Stimulated activated CD8-positive, alpha-beta memory T cell treated with anti-CD3 and anti-CD28 coated beads, Interleukin-12 subunit alpha, Interleukin-12 subunit beta, amount 100 ng/mL, for 4 hours (primary cell): ENCODE results near the gene MED26.

Experiments used
- DNase-seq: peaks from one replicate; pipeline ENCODE4 v3.0.0-alpha.2; 2020; ENCODE audit warnings: low read depth

MED26 gene

DNA sequence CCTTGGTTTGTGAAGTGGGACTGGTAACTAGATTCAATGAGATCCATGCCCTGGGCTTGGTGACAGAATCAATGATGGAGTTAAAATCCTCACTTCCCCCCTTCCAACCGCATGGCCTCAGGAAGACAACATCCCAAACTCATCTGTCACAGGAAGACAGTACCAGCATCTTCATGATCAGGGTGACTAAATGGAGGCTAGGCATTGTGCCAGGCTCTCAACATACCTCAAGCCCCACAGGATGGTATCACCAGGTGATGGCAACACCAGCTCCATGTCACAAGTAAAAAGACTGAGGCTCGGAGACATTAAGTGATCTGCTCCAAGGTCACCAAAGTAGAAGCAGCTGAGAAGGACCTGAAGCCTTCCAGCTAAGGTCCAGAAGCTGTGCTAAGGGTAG lies 14.2 kb downstream of the MED26 start:
- no peak for DNase-seq

DNA sequence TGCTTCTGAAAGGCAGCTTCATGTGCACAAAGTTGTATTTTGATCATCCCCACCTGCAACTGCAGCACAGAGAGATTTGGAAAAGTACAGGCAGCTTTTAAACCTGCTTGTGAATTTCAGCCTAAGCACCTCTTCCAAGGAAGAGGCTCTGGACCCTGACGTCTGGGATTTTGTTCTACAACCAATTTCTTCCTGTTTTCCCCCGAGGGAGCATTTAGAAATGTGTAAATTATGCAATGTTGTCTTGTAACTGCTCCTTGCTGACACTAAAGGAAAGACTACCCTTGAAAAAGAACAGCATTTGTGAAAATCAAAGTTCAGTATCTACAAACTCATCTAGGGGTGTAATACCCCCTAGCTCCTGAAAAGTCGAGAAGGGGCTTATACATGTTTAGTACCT lies 15.4 kb downstream of the MED26 start:
- no peak for DNase-seq

DNA sequence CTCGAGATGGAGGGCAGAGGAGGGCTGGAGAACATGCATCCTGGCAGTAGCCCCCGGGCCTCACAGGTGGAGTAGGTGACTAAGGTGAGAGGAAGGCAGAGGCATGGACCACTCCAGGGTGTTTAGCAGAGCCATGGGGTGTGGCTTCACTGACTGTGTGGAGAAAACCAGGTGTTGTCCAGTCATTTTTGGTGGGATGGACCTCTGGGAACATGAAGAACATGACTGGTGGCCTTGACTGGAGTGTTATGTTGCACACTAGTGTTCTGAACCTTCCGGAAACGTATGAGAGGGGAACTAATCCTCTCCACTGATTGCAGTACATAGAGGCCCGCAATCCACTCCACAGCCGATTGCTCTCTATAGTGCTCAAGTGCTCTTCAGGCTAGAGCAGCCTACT lies 16.9 kb downstream of the MED26 start:
- DNase-seq: no peak

DNA sequence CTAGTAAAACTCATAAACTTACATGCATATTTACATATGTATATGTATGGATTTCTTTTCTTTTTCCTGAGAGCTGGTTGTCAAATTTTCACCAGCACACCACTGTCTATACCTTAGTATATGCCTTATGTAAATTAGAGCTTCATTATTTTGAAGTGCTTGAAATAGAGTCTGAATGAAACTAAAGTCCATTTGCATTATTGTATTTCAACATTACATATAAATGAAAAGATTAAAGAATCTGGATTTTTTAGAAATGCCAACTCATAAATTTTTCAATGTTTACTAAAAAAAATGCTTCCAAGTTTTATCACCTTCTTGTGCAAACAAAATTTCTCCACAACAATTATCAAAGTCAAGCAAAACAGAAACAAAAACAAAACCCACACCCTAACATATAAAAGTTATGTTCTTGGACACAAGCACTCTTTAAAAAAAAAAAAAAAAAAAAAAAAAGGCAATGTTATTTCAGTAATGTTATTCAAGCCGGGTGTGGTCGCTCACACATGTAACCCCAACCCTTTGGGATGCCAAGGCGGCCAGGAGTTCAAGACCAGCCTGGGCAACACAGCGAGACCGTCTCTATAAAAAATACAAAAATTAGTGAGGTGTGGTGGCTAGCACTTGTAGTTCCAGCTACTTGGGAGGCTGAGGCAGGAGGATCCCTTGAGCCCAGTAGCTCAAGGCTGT lies 18.3 kb downstream of the MED26 start:
- DNase-seq: no peak

DNA sequence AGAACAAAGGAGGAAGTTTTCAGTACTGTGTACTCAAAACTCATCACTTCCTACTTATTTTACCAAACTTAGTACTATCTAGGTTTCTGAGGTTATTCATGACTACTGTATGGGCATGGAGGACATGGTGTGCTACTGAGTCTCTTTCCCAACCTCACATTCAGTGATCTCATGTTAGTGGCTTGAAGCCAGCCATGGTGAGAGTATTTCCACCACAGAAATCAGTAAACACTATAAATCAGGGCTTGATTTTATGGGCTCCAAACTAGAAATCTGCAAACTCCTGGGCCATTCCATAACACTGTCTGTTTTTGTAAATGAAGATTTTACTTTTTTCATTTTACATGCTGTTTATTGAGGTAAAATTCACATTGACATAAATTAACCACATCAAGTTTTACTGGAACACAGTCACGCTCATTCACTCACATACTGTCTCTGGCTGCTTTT lies 19.7 kb downstream of the MED26 start:
- DNase-seq: no peak

DNA sequence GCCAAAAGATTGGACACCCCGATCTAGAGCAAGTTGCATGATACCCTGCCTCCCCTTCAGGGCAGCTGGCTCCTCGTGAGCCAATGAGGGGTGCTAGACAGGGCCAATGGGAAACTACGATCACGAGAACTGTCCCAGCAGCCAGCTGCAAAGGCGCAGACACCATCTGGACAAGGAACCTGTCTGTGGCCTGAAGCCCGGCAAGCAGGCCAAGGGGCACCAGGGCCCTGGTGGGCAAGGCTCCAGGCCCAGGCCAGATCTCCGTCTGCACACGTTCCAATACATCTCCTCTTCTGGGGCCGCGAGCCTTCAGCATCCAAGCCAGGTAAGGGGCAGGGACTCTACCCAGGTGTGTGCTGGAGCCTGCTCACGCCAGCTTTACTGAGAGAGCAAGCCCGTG lies 20.2 kb downstream of the MED26 start:
- no peak for DNase-seq

DNA sequence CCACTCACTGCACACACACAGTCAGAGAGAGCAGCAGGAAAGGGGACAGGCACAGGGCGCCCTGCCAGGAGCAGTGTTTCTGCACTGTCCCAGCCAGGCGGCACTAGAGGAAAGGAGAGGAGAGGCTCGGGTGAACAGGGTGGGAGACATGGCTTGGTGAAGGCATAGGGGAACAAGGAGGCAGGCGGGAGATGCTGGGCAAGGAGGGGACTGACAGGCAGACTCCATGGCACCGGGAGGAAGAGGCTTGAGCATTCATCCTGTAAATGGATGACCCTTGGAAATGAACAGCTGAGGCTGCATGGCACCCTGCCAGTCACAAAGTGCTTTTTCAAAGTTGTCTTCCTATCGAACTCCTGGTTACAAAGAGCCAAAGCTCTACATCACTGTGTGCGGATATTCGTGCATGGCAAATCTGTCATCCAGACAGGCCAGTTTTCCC lies 22.4 kb downstream of the MED26 start:
- no peak for DNase-seq

DNA sequence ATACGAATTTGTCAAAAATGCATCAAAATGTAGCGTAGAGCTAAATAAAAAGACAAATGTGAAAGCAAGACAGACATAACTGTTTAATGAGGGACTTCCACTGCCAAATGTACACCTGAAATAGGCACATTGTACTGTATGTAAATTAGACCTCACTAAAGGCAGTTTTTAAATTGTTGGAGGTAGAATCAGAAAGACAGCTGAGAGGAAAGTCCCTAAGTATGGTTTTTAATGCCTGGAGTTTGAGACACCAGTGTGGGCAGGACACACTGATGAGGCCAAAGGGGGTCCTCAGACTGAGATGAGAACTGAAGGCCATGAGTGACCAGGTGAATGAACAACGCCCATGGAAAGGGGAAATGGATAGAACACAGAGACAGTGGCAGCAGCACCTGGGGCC lies 22.9 kb downstream of the MED26 start:
- DNase-seq: no peak

DNA sequence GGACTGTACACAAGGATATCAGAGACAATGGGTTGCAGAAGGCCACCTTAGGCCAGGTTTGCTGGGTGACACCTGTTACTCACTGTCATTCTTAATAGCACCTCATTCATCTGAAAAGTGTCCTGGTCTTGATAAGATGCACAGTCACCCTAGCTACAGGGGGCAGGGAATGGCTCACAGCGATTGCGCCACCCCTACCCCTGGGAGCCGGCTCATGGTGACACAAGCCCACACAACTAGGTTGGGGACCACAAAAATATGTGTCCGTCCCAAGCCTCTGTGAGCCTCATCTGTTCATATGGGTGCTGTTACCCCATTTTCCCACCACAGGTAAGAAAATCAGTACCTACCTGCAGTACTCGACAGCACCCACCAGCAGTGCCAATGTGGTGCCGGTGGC lies 23.4 kb downstream of the MED26 start:
- DNase-seq: no peak

DNA sequence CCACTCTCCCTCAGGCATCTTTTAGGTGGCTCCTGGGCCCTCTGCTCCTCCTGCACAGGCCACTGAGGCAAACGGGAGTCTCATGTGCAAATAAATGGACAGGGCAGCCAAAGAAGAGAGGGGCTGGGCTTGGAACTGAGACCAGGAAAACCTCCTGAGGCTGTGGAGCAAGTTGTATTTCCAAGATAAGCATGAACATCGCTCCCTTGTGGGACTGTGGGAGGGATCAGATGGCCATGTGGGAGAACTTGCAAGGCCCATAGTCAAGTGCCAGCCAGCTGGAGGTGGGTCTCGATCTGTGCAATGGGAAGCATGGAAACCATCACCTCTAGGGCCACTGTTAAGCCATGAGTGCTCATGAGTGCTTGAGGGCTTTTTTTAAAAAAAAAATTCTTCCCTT lies 24.9 kb downstream of the MED26 start:
- no peak for DNase-seq

DNA sequence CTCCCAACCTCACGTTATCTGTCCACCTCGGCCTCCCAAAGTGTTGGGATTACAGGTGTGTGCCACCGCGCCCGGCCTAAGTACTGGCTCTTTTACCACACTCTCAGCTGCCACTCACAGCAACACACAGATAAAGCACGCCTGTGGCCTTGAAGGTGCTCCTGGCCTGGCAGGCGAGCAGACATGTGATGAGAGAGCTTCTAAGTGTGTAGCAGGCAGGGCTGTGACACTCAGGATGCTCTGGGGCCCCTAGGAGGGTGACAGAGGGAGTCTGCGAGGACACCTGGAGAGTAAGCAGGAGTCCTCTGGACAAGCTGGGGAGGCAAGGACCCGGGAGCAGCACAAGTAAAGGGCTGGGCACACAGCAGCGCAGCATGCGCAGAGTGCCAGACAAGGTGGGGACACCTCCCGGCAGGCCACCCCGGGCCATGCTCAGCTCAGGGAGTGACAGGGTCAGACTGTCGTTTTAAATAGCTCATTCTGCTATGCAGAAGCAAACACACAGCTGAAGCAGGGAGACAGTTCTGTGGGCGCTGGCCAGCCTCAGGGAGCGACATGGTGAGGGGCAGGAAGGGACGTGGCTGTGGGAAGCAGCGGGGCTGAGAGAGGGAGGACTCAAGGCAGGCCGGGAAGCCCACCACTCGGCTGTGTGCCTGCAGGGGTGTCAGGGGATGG lies 26.5 kb downstream of the MED26 start:
- no peak for DNase-seq

DNA sequence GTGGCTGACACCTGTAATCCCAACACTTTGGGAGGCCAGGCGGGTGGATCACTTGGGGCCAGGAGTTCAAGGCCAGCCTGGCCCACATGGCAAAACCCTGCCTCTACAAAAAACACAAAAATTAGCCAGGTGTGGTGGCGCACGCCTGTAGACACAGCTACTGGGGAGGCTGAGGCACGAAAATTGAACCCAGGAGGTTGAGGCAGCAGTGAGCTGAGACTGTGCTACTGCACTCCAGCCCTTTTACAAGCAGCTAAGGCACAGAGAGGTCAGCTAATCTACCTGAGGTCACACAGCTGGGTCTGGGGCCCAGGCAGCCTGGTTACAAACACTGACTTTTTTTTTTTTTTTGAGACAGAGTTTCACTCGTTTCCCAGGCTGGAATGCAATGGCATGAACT lies 27.2 kb downstream of the MED26 start:
- no peak for DNase-seq

DNA sequence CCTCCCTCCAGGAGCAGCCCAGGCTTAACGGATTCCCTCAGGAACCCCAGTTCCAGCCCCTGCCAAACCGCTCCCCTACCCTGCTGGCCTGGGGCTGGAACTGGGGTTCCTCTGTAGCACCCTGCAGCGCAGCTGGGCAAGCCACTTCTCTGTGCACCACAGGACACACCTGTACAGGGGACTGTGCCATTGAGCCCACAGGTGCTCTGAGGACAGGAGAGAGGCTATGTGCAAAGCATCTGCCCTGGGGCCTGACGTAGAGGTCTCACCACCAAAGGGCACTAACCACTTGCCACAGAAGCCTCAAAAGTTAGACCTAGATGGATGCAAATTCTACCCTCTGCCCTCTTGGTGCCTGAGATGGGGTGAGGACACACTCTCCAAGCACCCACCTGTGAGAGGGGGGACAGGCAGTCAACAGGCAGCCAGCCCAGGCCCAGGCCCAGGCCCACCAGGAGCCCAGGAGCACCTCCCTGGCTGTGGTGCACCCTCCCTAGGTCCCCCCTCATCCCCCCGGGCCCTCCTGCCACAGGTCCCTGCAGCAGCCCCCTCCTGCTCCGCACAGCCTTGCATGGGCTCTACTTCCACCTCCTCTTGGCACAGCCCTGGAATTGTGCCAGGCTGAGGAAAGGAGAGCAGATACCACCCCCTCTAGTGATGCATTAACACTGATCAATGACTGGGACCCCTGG lies 28.2 kb downstream of the MED26 start:
- DNase-seq: no peak

DNA sequence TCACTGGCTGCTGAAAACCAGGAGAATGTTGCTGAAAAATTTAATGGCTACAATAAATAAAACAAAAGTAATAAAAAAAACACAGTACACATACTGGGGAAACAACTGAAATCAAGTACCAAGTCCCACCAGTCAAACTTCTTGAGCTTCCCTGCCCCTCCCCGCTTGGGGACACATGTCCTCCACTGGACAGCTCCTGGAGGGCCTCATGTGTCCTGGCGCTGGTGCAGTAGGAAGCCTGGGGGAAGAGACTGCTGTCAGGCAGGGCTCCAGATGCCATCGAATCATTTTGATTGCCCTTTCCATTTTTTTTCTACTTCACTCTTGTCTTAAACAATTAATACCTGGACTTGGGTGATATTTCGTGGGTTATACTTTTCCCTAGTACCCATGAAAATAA lies 29.2 kb downstream of the MED26 start:
- DNase-seq: no peak

DNA sequence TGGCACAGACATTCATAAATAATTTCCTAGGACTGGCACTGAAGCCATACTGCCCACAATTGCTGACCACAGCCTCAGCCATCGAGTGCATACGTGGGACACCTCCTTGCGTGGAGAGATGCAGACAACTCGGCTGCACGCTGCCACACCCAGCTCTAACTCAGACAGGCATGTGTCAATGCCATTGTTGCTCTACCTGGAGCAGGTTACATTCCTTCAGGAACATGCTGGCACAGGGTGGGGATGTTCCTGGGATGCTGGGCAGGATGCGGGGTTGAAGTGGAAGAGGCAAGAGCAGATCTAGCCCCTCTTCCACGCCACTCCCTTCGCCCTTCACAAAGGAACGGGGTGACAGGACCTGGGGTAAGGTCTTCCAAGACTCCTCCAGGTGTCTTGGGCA lies 31.6 kb downstream of the MED26 start:
- no peak for DNase-seq

DNA sequence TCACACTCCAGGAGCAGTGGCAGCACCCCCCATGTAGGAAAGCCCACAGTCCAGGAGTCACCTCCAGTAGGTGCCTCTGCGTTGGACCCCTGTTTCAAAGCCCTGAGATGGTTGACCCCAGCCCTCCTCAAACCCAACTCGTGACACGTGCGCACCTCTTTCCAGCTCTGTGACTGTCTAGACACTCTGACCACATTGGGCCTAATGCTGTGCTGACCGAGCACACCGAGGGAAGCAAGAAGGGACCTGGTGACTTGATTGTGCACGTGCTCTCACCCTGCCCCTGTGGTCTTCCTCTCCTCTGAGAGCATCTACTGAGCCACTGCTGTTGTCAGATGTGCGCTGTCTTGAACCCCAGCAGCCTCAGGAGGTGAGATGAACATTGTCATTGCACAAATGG lies 32.9 kb downstream of the MED26 start:
- DNase-seq: no peak

DNA sequence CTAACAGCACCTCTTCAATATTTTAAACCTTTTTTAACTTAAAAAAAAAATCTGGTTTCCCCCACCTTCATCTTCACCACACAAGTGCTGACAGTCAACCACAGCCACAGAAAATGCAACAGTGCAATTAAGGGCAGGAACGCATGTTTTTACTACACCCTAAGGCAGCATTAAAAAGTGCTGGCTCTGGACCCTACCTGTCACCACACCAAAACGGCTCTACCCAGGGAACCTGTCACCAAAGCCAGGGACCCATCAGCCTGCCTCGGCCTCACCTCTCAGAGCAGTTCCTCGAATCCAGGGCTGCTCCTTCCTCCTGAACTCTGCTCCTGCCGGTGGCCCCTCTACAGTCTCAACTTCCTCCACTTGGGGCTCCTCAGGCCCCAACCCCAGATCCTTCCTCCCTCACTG lies 33.3 kb downstream of the MED26 start:
- DNase-seq: no peak

DNA sequence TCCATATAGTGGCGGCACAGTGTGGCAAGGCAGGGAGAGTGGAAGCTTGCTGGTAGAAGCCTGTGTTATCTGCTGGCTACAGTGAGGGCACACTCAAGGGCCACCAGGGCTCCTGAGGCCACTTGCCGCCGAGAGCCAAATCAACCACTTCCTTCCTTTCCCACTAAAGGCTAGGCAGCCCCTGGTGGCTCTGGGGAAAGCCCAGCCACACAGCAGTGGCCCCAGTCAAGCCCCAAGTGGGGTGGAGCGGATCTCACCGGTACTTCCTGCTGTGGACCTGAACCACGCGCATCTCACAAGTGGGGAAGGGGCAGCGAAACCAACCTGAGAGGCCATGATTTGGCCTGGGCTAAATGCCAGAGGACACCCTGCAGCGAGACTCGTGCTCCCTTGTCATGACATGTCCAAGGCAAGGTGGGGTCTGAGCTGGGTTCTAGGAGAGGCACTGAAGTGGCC lies 33.8 kb downstream of the MED26 start:
- DNase-seq: no peak

DNA sequence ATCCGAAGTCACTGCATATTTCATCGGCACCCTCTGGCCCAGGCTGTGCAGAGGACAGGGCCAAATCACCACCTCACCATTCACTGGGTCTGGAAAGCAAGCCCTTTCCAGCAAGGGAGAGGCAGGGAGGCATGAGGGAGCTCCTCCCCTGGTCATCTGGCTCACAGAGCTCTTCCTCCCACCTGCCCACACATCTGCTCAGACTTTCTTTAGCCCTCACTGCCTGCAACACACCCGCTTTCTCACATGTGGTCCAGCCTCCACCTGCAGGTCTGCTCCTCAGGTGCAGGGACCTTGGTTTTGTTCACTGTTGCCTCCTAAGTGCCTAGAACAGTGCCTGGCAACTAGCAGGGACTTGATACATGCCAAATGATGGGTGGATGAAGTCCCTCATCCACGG lies 34.8 kb downstream of the MED26 start:
- DNase-seq: no peak

DNA sequence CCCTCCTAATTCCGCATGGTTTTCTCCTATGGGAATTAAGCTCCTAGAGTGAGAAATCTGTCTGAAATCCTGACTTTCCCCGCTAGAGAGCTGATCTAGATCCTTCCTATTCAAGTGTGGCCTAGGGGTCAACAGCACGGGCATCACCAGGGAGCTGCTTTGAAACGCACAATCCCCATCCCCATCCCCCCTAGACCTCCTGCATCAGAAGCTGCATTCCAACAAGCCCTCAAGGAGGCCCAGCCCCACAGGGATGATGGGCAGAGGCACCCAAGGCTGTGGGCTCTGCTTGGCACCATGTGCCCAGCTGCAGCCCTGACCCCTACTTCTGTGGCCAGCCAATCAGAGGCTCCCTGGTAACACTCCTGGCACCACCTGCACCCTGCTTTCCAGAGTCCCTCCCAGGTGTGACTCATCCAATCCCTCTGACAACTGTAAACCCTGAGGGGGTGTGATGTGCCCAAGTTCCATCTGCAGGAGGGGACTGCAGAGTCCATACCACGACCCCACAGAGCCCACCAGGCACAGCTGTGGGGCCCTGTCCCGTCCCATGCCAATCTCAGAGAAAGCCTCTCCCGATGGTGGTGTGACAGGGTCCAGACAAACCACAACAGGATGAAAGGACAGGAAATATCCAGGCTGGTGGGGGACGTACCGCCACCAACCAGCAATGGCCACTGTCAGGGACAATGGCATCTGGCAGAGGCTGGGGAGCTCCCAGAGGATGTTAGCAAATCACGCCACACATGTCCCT lies 36.0 kb downstream of the MED26 start:
- no peak for DNase-seq

DNA sequence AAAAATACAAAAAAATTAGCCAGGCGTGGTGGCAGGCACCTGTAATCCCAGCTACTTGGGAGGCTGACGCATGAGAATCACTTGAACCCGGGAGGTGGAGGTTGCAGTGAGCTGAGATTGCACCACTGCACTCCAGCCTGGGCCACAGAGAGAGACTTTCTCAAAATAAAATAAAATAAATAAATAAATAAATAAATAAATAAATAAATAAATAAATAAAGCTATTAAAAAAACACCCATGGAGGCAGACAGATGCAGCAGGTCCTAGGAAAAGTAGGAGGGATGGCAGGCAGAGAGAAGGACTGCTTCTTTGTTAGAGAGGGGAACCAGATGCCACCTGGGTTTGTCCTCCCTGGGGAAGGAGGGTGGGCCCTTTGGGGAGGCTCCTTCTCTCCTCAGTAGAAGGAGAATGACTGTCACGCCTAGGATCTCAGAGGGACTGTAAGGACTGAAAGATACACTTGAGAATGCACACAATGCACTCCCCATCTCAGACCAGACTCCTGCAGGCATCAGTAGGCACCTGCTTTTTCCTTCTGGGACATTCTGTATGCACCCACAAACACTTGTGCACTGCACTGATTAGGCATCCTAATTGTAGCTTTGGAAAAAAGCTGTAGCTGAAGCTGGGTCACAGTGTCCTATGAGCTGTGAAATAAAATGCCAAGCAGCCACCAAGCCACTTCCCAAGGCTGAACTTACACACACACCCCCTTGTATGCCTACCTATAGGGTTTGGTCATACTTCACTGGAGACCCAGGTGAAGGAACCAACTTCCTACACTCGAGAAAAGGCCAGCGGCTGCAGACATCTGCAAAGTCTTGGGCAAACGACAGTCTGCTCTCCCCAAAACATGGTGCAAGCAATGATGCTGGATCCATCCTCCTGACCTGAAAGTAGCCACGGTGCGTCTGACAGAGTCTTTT lies 36.9 kb downstream of the MED26 start:
- DNase-seq: no peak
